ENCODE results near the gene ARRDC2. TPM values are rescaled to one million over a fixed set of nuclear protein-coding genes. Genes with fewer than 3 reads are reported as not detected.

Gene ARRDC2
- total and polyA plus RNA-seq, 2 of the 13 experiments (the other 11 are each of a cell fraction or from before 2014, with no cell fraction given), result 2.1 to 3.4 TPM

DNA sequence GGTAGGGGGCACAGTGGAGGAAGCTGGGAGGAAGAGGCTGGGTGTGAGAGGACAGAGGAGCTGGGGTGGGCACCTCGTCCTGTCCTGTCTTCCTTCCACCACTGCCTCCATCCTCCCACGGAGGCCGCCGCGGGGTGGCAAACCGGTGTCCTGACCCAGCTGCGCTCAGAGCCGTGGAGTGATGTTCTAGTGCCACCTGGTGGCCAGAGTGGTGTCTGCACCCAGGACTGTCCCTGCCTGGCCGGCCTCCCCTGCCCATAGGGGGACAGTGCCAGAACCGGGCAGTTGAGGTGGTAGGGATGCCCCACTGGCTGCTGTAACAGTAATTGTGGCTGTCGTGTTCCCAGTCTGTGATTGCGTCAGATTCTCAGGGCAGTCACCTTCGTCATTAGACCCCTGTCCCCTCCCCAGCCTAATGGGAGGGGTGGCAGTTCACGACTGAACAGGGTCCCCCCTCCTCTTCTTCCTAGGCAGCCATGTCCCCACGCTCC is 11.1 kb upstream of the ARRDC2 start (continued):
- TF ChIP-seq HOXA9 (CRISPR knock-in tag; IDR thresholded peaks at IDR 0.05; ENCODE audit: borderline replicate concordance) (no peak), ZFP1 (CRISPR knock-in tag; IDR thresholded peaks at IDR 0.05) (no peak), ZNF552 (CRISPR knock-in tag; IDR thresholded peaks at IDR 0.05; ENCODE audit: borderline replicate concordance) (no peak), PCBP1 (IDR thresholded peaks at IDR 0.05; ENCODE audit: borderline replicate concordance, low read depth, low read length) (peak; percentile 82; the same call in 1 of the 2 replicates), HOXA7 (CRISPR knock-in tag; IDR thresholded peaks at IDR 0.05) (no peak), THAP11 (CRISPR knock-in tag; IDR thresholded peaks at IDR 0.05) (peak; percentile 55), ZNF451 (CRISPR knock-in tag; IDR thresholded peaks at IDR 0.05) (0 out of 2 replicates have a peak, but pooled peaks have one; percentile 22), ZNF788 (CRISPR knock-in tag; IDR thresholded peaks at IDR 0.05; ENCODE audit: borderline replicate concordance) (peak; percentile 68; the same call in 1 of the 2 replicates), ZSCAN21 (CRISPR knock-in tag; IDR thresholded peaks at IDR 0.05; ENCODE audit: borderline replicate concordance) (peak; percentile 57; the same call in 1 of the 2 replicates), SP2 (CRISPR knock-in tag; IDR thresholded peaks at IDR 0.05) (peak; percentile 41; the same call in 1 of the 2 replicates), ZNF607 (CRISPR knock-in tag; IDR thresholded peaks at IDR 0.05; ENCODE audit: borderline replicate concordance) (no peak), ZBTB21 (CRISPR knock-in tag; IDR thresholded peaks at IDR 0.05) (no peak; the same call in 1 of the 2 replicates), SMAD1 (CRISPR knock-in tag; IDR thresholded peaks at IDR 0.05; ENCODE audit: borderline replicate concordance, low read depth) (0 out of 2 replicates have a peak, but pooled peaks have one; percentile 31), ZFP36L2 (CRISPR knock-in tag; IDR thresholded peaks at IDR 0.05) (no peak)
- TF ChIP-seq, protein P1, sequence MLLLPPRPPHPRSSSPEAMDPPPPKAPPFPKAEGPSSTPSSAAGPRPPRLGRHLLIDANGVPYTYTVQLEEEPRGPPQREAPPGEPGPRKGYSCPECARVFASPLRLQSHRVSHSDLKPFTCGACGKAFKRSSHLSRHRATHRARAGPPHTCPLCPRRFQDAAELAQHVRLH (CRISPR knock-in tag; IDR thresholded peaks at IDR 0.05; ENCODE audit: borderline replicate concordance, low read depth), result peak; percentile 24; the same call in 1 of the 2 replicates
- TF ChIP-seq, protein P2, sequence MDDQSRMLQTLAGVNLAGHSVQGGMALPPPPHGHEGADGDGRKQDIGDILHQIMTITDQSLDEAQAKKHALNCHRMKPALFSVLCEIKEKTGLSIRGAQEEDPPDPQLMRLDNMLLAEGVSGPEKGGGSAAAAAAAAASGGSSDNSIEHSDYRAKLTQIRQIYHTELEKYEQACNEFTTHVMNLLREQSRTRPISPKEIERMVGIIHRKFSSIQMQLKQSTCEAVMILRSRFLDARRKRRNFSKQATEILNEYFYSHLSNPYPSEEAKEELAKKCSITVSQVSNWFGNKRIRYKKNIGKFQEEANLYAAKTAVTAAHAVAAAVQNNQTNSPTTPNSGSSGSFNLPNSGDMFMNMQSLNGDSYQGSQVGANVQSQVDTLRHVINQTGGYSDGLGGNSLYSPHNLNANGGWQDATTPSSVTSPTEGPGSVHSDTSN (CRISPR knock-in tag; IDR thresholded peaks at IDR 0.05; ENCODE audit: borderline replicate concordance), result no peak
- TF ChIP-seq, protein P3, sequence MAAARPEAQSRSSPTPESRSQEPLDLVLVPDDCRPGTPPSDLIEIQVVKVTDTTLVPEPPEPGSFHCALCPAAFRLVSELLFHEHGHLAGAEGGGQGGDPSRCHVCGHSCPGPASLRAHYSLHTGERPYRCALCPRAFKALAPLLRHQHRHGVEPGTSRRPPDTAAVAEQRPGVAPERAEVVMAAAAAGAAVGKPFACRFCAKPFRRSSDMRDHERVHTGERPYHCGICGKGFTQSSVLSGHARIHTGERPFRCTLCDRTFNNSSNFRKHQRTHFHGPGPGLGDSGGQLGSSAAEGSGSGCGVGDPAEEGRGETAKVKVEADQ (CRISPR knock-in tag; IDR thresholded peaks at IDR 0.05; ENCODE audit: borderline replicate concordance), result no peak
- TF ChIP-seq, protein P4, sequence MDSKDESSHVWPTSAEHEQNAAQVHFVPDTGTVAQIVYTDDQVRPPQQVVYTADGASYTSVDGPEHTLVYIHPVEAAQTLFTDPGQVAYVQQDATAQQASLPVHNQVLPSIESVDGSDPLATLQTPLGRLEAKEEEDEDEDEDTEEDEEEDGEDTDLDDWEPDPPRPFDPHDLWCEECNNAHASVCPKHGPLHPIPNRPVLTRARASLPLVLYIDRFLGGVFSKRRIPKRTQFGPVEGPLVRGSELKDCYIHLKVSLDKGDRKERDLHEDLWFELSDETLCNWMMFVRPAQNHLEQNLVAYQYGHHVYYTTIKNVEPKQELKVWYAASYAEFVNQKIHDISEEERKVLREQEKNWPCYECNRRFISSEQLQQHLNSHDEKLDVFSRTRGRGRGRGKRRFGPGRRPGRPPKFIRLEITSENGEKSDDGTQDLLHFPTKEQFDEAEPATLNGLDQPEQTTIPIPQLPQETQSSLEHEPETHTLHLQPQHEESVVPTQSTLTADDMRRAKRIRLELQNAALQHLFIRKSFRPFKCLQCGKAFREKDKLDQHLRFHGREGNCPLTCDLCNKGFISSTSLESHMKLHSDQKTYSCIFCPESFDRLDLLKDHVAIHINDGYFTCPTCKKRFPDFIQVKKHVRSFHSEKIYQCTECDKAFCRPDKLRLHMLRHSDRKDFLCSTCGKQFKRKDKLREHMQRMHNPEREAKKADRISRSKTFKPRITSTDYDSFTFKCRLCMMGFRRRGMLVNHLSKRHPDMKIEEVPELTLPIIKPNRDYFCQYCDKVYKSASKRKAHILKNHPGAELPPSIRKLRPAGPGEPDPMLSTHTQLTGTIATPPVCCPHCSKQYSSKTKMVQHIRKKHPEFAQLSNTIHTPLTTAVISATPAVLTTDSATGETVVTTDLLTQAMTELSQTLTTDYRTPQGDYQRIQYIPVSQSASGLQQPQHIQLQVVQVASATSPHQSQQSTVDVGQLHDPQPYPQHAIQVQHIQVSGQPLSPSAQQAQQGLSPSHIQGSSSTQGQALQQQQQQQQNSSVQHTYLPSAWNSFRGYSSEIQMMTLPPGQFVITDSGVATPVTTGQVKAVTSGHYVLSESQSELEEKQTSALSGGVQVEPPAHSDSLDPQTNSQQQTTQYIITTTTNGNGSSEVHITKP (CRISPR knock-in tag; IDR thresholded peaks at IDR 0.05; ENCODE audit: low read depth), result peak; percentile 74
- TF ChIP-seq, protein P5, sequence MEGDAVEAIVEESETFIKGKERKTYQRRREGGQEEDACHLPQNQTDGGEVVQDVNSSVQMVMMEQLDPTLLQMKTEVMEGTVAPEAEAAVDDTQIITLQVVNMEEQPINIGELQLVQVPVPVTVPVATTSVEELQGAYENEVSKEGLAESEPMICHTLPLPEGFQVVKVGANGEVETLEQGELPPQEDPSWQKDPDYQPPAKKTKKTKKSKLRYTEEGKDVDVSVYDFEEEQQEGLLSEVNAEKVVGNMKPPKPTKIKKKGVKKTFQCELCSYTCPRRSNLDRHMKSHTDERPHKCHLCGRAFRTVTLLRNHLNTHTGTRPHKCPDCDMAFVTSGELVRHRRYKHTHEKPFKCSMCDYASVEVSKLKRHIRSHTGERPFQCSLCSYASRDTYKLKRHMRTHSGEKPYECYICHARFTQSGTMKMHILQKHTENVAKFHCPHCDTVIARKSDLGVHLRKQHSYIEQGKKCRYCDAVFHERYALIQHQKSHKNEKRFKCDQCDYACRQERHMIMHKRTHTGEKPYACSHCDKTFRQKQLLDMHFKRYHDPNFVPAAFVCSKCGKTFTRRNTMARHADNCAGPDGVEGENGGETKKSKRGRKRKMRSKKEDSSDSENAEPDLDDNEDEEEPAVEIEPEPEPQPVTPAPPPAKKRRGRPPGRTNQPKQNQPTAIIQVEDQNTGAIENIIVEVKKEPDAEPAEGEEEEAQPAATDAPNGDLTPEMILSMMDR (CRISPR knock-in tag; IDR thresholded peaks at IDR 0.05), result peak; percentile 99
- TF ChIP-seq, protein P6, sequence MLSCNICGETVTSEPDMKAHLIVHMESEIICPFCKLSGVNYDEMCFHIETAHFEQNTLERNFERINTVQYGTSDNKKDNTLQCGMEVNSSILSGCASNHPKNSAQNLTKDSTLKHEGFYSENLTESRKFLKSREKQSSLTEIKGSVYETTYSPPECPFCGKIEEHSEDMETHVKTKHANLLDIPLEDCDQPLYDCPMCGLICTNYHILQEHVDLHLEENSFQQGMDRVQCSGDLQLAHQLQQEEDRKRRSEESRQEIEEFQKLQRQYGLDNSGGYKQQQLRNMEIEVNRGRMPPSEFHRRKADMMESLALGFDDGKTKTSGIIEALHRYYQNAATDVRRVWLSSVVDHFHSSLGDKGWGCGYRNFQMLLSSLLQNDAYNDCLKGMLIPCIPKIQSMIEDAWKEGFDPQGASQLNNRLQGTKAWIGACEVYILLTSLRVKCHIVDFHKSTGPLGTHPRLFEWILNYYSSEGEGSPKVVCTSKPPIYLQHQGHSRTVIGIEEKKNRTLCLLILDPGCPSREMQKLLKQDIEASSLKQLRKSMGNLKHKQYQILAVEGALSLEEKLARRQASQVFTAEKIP (CRISPR knock-in tag; IDR thresholded peaks at IDR 0.05; ENCODE audit: borderline replicate concordance), result no peak
